ENCODE results near the gene PITX2.

PITX2 gene

DNA sequence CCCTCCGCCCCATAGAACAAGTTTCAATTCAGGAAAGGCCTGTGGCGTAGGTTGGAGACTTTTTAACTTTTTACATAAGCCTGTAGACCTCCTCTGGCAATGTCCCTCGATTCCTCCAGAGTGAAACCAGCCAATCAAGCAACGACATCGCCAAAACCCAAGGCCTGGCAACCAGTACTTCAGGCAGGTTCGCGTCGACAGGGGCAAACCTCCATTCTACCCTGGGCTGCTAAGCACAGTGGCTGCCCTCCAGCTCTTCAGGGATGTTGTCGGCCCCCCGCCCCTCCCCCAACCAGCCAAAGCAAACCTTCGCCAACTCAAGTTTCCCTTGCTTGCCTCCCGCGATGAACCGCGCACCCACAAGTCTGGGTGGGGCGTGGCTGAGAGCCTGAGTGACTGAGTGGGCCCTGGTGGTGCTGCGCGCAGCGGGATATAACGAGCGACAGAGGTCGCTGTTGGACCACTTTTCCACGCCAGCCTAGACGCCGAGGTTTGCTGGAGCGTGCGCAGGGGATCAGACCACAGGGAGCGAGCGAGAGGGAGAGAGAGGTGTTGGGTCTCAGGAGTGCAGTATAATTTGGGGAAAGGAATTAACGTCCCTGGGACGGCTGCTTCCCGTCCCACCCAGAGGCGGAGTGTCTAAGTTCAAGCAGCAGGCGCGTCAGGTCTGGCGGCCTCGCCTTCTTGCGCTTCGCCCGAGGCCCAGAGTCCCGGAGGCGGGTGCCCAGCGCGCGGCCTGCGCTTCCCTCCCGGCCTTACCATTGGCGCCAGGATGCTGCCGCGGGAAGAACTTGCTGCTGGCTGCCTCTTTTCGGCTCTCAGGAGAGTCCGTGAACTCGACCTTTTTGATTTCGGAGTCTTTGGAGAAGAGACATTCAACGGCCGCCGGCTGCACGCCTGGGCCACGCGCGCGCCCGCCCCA lies 9.0 kb upstream of the PITX2 start:
- peak overlapping the region; percentile 55 for H3K27ac ChIP-seq
- TF ChIP-seq, protein P1, sequence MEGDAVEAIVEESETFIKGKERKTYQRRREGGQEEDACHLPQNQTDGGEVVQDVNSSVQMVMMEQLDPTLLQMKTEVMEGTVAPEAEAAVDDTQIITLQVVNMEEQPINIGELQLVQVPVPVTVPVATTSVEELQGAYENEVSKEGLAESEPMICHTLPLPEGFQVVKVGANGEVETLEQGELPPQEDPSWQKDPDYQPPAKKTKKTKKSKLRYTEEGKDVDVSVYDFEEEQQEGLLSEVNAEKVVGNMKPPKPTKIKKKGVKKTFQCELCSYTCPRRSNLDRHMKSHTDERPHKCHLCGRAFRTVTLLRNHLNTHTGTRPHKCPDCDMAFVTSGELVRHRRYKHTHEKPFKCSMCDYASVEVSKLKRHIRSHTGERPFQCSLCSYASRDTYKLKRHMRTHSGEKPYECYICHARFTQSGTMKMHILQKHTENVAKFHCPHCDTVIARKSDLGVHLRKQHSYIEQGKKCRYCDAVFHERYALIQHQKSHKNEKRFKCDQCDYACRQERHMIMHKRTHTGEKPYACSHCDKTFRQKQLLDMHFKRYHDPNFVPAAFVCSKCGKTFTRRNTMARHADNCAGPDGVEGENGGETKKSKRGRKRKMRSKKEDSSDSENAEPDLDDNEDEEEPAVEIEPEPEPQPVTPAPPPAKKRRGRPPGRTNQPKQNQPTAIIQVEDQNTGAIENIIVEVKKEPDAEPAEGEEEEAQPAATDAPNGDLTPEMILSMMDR (IDR thresholded peaks at IDR 0.05): peak; percentile 82
- TF ChIP-seq ZFX (IDR thresholded peaks at IDR 0.05; ENCODE audit: borderline replicate concordance): no peak

DNA sequence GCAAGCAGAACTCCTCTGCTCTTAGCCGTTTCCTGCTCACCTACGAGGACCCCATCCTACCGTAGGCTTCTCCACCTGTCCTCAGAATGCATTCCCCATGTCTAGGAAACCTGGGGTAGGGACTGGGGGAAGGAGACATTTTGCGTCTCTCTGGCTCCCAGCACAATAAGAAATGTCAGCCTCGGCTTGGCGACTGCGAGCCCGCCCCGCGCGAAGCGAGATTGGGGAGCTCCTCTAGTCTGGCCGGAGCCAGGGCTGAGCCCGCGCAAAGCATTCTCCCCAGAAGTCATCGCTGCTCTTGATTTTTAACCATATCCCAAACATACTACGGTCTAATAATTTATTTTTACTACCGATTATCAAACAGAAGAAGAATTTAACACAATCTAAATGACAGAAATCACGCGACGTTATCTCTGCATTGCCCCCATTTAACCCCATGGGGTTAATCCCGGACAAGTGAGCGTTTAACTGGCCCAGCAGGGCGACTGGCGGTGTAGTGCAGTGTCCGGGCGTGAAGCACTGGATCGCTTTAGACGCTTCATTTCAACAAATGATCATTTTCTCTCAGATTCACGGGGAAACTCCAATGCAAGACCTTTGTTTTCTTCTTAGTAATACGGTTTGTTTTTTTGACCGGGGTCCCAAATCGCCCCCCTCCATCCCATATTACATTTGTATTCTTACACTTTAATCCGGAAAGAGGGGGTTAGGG lies 8.0 kb upstream of the PITX2 start:
- H3K27ac ChIP-seq: no peak overlapping the region
- TF ChIP-seq, protein P1 (IDR thresholded peaks at IDR 0.05): no peak
- TF ChIP-seq ZFX (IDR thresholded peaks at IDR 0.05; ENCODE audit: borderline replicate concordance): no peak

DNA sequence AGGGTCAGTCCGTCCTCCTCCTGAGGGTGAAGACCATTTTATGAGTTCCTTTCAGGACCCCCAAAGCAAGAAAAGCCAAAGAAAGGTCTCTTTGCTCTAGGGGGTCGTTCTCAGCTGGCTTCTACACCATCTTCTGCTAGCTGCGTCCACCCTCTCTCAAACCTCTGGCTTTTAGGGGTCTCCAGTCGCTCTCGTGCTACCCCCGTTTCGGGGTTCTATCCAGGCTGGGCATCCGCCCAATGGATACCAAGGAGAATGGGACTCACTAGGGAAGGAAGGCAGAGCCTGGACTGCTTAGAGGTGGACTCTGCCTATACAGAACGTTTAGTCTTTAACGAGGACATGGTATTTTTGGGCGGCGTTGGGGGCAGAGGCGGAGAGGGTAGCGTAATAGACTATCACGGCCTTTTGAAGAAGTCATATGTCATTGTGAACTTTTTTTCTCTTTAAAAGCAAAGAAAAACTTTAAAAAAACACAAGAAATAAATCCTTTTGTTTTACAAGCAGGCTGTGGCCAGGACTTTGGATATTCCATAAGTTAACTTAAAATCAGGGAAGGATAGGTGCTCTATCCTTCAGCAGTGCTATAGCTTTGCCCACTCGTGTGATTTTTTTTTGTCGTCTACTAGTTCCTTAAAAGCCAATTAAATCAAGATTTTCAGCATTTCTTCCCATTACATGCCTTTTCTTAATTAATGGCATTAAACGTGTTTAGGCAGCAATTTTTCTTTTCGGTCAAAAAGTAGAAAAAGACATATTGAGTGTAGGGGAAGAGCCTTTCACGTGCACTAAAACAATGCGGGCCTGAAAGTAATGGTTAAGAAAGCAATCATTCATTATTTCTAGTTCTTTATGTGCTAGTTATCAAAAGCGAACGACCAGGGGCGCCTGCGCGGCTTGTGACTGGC lies 7.2 kb upstream of the PITX2 start:
- TF ChIP-seq, protein P1 (IDR thresholded peaks at IDR 0.05): no peak
- TF ChIP-seq ZFX (IDR thresholded peaks at IDR 0.05; ENCODE audit: borderline replicate concordance): no peak
- no peak overlapping the region for H3K27ac ChIP-seq

DNA sequence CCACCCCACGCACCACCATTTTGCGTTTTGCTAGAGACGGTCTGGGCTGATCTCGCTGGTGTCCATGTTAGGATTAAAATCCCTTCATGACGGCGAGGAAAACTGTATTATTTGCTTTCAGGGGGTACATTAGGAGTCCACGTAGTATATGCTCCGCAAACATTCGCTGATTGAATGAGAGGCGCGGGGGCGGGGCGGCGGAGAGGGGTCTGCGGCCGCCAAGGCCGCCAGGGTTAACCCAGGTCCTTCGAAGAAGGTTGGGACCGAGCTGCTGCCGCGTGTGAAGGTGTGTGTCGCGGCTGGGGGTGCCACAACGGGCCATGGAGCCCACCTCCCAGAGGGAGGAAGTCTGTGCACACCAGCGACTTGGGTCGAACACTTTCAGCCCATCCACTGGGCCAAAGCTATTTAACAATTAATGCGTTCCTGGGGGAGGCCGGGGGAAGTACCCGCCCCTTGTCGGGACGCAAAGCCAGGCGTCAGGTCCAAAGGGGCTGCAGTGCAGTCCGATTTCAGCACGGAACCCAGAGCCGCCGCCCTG lies 6.4 kb upstream of the PITX2 start:
- TF ChIP-seq ZFX (IDR thresholded peaks at IDR 0.05; ENCODE audit: borderline replicate concordance): no peak
- TF ChIP-seq, protein P1 (IDR thresholded peaks at IDR 0.05): no peak
- no peak overlapping the region for H3K27ac ChIP-seq

DNA sequence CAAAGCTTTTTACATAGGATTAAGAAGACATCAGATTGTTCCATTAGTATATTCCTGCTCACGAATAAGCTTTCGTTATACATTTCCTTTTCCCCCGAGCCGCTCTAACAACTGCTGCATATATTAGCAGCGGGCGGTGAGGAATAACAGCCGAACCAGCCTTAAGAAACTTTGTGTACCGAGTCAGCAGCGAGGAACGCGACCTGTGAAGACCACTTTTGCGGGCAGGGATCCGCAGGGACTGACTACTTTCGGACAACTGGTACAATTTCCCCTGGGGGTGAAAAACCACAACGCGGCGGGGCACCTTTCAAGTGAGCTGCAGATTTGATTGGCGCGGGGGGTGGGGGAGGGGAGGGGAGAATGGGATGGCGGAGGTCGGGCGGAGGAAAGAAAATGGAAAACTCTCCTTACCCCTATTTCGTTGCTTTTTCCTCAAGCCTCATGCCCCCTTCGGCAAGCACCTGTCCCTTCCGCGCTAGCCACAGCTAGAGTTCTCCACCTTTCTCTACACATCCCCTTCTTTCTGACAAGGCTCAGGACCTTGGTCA lies 5.9 kb upstream of the PITX2 start:
- no peak for TF ChIP-seq ZFX (IDR thresholded peaks at IDR 0.05; ENCODE audit: borderline replicate concordance)
- TF ChIP-seq, protein P1 (IDR thresholded peaks at IDR 0.05): no peak
- H3K27ac ChIP-seq: no peak overlapping the region

DNA sequence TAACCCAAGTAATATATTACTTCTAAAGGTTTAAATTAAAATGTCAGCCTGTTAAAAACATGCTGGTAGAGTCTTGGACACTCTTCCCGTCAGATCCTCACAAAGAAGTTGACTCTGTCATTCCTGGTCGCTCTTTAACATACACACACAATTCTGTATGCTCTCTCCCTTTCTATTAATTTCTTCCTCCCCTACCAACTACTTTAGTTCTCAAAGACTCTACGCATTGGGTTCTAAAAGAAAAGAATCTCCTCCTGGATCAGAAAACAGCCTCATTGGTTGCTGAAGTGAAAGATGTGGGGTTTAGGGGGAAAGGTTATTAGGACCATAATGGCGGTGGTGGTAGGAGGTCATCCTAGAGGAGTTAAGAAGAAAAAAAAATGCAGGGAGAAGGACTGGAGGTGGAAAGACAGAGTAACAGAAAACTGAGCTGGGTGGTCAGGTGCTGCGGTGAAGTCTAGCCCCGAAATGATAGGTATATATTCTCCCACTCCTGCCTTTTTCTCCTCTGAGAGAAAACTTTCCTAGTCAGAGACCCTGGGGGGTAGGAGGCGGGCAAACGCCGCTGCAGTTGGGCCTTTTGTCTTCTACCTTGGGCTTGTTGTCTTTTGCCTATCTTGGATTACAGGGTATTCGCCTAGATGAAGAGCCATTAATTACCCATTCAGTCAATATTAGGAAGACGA lies 5.2 kb upstream of the PITX2 start:
- TF ChIP-seq, protein P1 (IDR thresholded peaks at IDR 0.05): no peak
- TF ChIP-seq ZFX (IDR thresholded peaks at IDR 0.05; ENCODE audit: borderline replicate concordance): no peak
- no peak overlapping the region for H3K27ac ChIP-seq
